SH-SY5Y (cell line): ENCODE results near the gene ARHGAP23.

Experiments used
- GATA2 ChIP-seq: IDR thresholded peaks from 2 replicates; pipeline ENCODE4 v1.6.1; 2011; ENCODE audit warnings: mild to moderate bottlenecking, low read depth, low read length
- GATA3 ChIP-seq: IDR thresholded peaks from 2 replicates; pipeline ENCODE4 v1.6.1; 2011; ENCODE audit warnings: low read depth, mild to moderate bottlenecking, low read length, moderate library complexity

DNA sequence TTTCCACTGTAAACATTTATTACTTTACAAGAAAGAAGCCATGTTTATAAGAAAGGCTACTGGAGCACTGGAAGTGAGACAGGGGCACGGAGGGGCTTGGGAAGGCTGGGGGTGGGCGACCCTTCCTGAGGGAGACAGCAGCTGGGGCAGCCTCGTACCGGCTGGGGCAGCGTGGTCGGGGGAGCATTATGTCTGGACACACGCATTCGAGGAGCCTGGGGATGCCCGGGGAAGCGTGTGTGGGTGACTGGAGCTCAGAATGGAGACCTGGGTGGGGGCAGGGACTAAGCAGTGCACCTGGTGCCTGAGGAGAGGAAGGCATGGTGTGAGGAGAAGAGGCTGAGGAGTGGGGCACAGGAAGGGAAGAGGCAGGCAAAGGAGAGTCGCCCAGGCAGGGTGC lies 113.0 kb downstream of the ARHGAP23 start:
- no peak for TF ChIP-seq GATA3
- no peak for TF ChIP-seq GATA2
